ENCODE results near the gene MPP7. TPM values are rescaled to one million over a fixed set of nuclear protein-coding genes. Genes with fewer than 3 reads are reported as not detected.

Gene MPP7
- total RNA-seq, 1 donor from 2014 or later, result 21.7 TPM

GRCh38 chr10:28317760-28318159 lies 14.9 kb upstream of the MPP7 start:
- no peak for TF ChIP-seq CTCF (IDR thresholded peaks at IDR 0.05)
- H3K4me3 Mint-ChIP-seq (ENCODE audit: unreplicated experiment), result no peak overlapping the region
- H3K9me3 Mint-ChIP-seq (ENCODE audit: low read depth), result no peaks in the 10 kb centered on the region
- H3K27ac Mint-ChIP-seq (ENCODE audit: unreplicated experiment), result no peak overlapping the region
- peaks cover 7% of the 10 kb centered on the region for H3K4me1 Mint-ChIP-seq (ENCODE audit: low read depth)
- DNase-seq (ENCODE audit: low spot score), result no peak
- no peaks in the 10 kb centered on the region for H3K27me3 Mint-ChIP-seq (ENCODE audit: low read depth)
- no peaks in the 10 kb centered on the region for H3K36me3 Mint-ChIP-seq (ENCODE audit: low read depth)

GRCh38 chr10:28316696-28317095 lies 13.8 kb upstream of the MPP7 start:
- Mint-ChIP-seq H3K9me3 (ENCODE audit: low read depth) (no peaks in the 10 kb centered on the region), H3K27me3 (ENCODE audit: low read depth) (no peaks in the 10 kb centered on the region), H3K36me3 (ENCODE audit: low read depth) (no peaks in the 10 kb centered on the region), H3K27ac (ENCODE audit: unreplicated experiment) (no peak overlapping the region), H3K4me1 (ENCODE audit: low read depth) (peaks cover 8% of the 10 kb centered on the region), H3K4me3 (ENCODE audit: unreplicated experiment) (no peak overlapping the region)
- DNase-seq (ENCODE audit: low spot score), result no peak
- TF ChIP-seq CTCF (IDR thresholded peaks at IDR 0.05), result no peak

- peaks cover 2% of the 10 kb centered on the region for H3K27me3 Mint-ChIP-seq (ENCODE audit: low read depth)
- TF ChIP-seq CTCF (IDR thresholded peaks at IDR 0.05), result no peak
- H3K4me1 Mint-ChIP-seq (ENCODE audit: low read depth), result peaks cover 8% of the 10 kb centered on the region
- no peaks in the 10 kb centered on the region for H3K9me3 Mint-ChIP-seq (ENCODE audit: low read depth)
- H3K36me3 Mint-ChIP-seq (ENCODE audit: low read depth), result no peaks in the 10 kb centered on the region
- DNase-seq (ENCODE audit: low spot score), result no peak
- H3K27ac Mint-ChIP-seq (ENCODE audit: unreplicated experiment), result no peak overlapping the region
- H3K4me3 Mint-ChIP-seq (ENCODE audit: unreplicated experiment), result no peak overlapping the region
Observed at GRCh38 chr10:28315140-28315539, 12.3 kb upstream of the MPP7 start.

GRCh38 chr10:28314211-28314610 lies 11.3 kb upstream of the MPP7 start:
- peaks cover 4% of the 10 kb centered on the region for H3K27me3 Mint-ChIP-seq (ENCODE audit: low read depth)
- H3K4me1 Mint-ChIP-seq (ENCODE audit: low read depth), result peaks cover 8% of the 10 kb centered on the region
- no peak for TF ChIP-seq CTCF (IDR thresholded peaks at IDR 0.05)
- H3K36me3 Mint-ChIP-seq (ENCODE audit: low read depth), result no peaks in the 10 kb centered on the region
- H3K4me3 Mint-ChIP-seq (ENCODE audit: unreplicated experiment), result no peak overlapping the region
- no peak for DNase-seq (ENCODE audit: low spot score)
- H3K27ac Mint-ChIP-seq (ENCODE audit: unreplicated experiment), result no peak overlapping the region
- no peaks in the 10 kb centered on the region for H3K9me3 Mint-ChIP-seq (ENCODE audit: low read depth)

GRCh38 chr10:28312572-28312971 lies 9.7 kb upstream of the MPP7 start:
- DNase-seq (ENCODE audit: low spot score), result no peak
- no peak for TF ChIP-seq CTCF (IDR thresholded peaks at IDR 0.05)
- Mint-ChIP-seq H3K4me1 (ENCODE audit: low read depth) (peaks cover 8% of the 10 kb centered on the region), H3K9me3 (ENCODE audit: low read depth) (no peaks in the 10 kb centered on the region), H3K36me3 (ENCODE audit: low read depth) (no peaks in the 10 kb centered on the region), H3K4me3 (ENCODE audit: unreplicated experiment) (no peak overlapping the region), H3K27ac (ENCODE audit: unreplicated experiment) (no peak overlapping the region), H3K27me3 (ENCODE audit: low read depth) (peaks cover 14% of the 10 kb centered on the region)
